CD4-positive, alpha-beta T cell (primary cell): ENCODE results near the gene MCM9. TPM values are rescaled to one million over a fixed set of nuclear protein-coding genes. Genes with fewer than 3 reads are reported as not detected.
"Not testable (repeated sequence)": the region's sequence is repeated elsewhere in the genome, so short reads cannot be mapped to it uniquely, and the experiment has no call there.

ENCODE experiments used
- ATAC-seq: fragments of 200-7000 bp; cut with Tn5 transposase; one replicate; pipeline ENCODE4 v1.10.0; 2022; ENCODE audit warnings: mild to moderate bottlenecking; ENCODE audit not compliant: poor library complexity
- CTCF ChIA-PET: fragments of 350-600 bp; sonication (Branson Sonifier 250); formaldehyde crosslinking; loops from one replicate; lab custom pipeline; 2021; ENCODE audit warnings: antibody characterized with exemption, inconsistent platforms; lab: Charles Lee
- POLR2A ChIA-PET: fragments of 350-600 bp; sonication (Branson Sonifier 250); formaldehyde crosslinking; loops from one replicate; lab custom pipeline; 2021; ENCODE audit warnings: antibody characterized with exemption, inconsistent platforms; lab: Charles Lee
- DNase-seq, 14 experiments: peaks; one replicate each; pipeline ENCODE4 v3.0.0-alpha.2; 2013 to 2020; ENCODE audit warnings: mixed read lengths in 2 of 14
- H3K27ac ChIP-seq, 2 donors: one replicate each; pipeline versions ENCODE4 v1.5.1 to v1.7.0; 2013; ENCODE audit warnings: low read length in 2 of 2, low read depth in 1 of 2, mild to moderate bottlenecking in 1 of 2
- H3K27me3 ChIP-seq, 2 experiments: 1 replicate in 1 of 2; 2 replicates in 1 of 2; pipeline versions ENCODE4 v1.6.1 to v1.7.0; 2013; ENCODE audit warnings: low read length in 2 of 2, control low read depth in 1 of 2, mild to moderate bottlenecking in 1 of 2, moderate library complexity in 1 of 2; ENCODE audit not compliant: insufficient read depth in 2 of 2, control insufficient read depth in 1 of 2
- H3K36me3 ChIP-seq: one replicate; pipeline ENCODE4 v1.6.1; 2013; ENCODE audit warnings: low read length, control low read depth; ENCODE audit not compliant: insufficient read depth
- H3K4me1 ChIP-seq: one replicate; pipeline ENCODE4 v1.6.1; 2013; ENCODE audit warnings: low read length, control low read depth; ENCODE audit not compliant: insufficient read depth
- H3K4me3 ChIP-seq: one replicate; pipeline ENCODE4 v1.5.1; 2013; ENCODE audit warnings: mild to moderate bottlenecking, low read length, moderate library complexity
- H3K9me3 ChIP-seq, 2 experiments: 1 replicate in 1 of 2; 2 replicates in 1 of 2; pipeline versions ENCODE4 v1.6.1 to v1.7.0; 2013; ENCODE audit warnings: low read length in 2 of 2, mild to moderate bottlenecking in 2 of 2, control low read depth in 1 of 2, moderate library complexity in 1 of 2; ENCODE audit not compliant: control insufficient read depth in 1 of 2, insufficient read depth in 1 of 2
- H3K27ac Mint-ChIP-seq: one replicate; pipeline ENCODE4 v1.8.0; 2020; ENCODE audit warnings: mixed read lengths
- H3K27me3 Mint-ChIP-seq: one replicate; pipeline ENCODE4 v1.8.0; 2021; ENCODE audit warnings: mixed read lengths
- H3K36me3 Mint-ChIP-seq: one replicate; pipeline ENCODE4 v1.8.0; 2021; ENCODE audit warnings: low read depth, mixed read lengths
- H3K4me1 Mint-ChIP-seq: one replicate; pipeline ENCODE4 v1.8.0; 2021; ENCODE audit warnings: low read depth, mixed read lengths
- H3K4me3 Mint-ChIP-seq: one replicate; pipeline ENCODE4 v1.8.0; 2020; ENCODE audit warnings: mild to moderate bottlenecking, mixed read lengths
- H3K9me3 Mint-ChIP-seq: one replicate; pipeline ENCODE4 v1.8.0; 2020; ENCODE audit warnings: mixed read lengths
- CTCF ChIP-seq: fragments of 200-600 bp; IDR thresholded peaks from one replicate; pipeline ENCODE4 v1.8.0; 2022; ENCODE audit warnings: antibody characterized with exemption, mild to moderate bottlenecking
- intact Hi-C, 2 experiments: fragments of 100-400 bp; cut with DNase I in 1 of 2; cut with micrococcal nuclease in 1 of 2; formaldehyde crosslinking; loops; one replicate each; pipeline versions ENCODE4 v1.15.1 to v1.9.0; 2023 to 2025; cut with DNase I, micrococcal nuclease
- total RNA-seq, 174 experiments: library from RNA in 2 of 174; stranded (reverse) in 2 of 174; gene quantifications; one replicate each; pipeline ENCODE4 v1.2.3 and lab custom pipeline; 2021 to 2026

Gene MCM9
- total RNA-seq, 2 experiments from 2014 or later, result 25.5 TPM

- CTCF ChIA-PET, result interaction anchor here (0.6 to 2.0 kb wide), 6 partner anchors 13 to 231 kb away, joined by 3 to 8 read pairs (median 4); partner anchors contain the start of gene ASF1A
- TF ChIP-seq CTCF, result peak; percentile 14
Observed at GRCh38 chr6:118796548-118796947, 138.4 kb downstream of the MCM9 start.

GRCh38 chr6:118791499-118791898, 143.5 kb downstream of the MCM9 start:
- no peak for ATAC-seq
- peaks cover 26% of the 10 kb centered on the region for H3K4me1 Mint-ChIP-seq
- POLR2A ChIA-PET, result no interaction called here
- Histone ChIP-seq H3K27me3 (no peaks in the 10 kb centered on the region), H3K36me3 (peaks cover 3% of the 10 kb centered on the region), H3K4me1 (peaks cover 36% of the 10 kb centered on the region), H3K4me3 (no peak overlapping the region), H3K9me3 (peaks cover 9 to 10% of the 10 kb centered on the region in 2 experiments), H3K27ac (no peak overlapping the region)
- no peak overlapping the region for H3K27ac Mint-ChIP-seq
- CTCF ChIA-PET, result interaction anchor here (1.6 kb wide), 1 partner anchor 9 kb away, joined by 8 read pairs; no protein-coding TSS in a partner anchor
- no peak for TF ChIP-seq CTCF
- no peak overlapping the region for H3K4me3 Mint-ChIP-seq
- H3K36me3 Mint-ChIP-seq, result peaks cover 23% of the 10 kb centered on the region
- H3K9me3 Mint-ChIP-seq, result peaks cover 2% of the 10 kb centered on the region
- H3K27me3 Mint-ChIP-seq, result no peaks in the 10 kb centered on the region
- intact Hi-C loops, result no loop called here
- DNase-seq, result no peak

More at GRCh38 chr6:118796548-118796947, 138.4 kb downstream of the MCM9 start:
- Mint-ChIP-seq H3K4me1 (peaks cover 49% of the 10 kb centered on the region), H3K36me3 (peaks cover 35% of the 10 kb centered on the region), H3K4me3 (peak overlapping the region; percentile 74), H3K27ac (peak overlapping the region; percentile 98)
- H3K27me3 Mint-ChIP-seq, H3K4me3 ChIP-seq, H3K36me3 ChIP-seq, H3K9me3 Mint-ChIP-seq, intact Hi-C loops, H3K27me3 ChIP-seq: not testable (repeated sequence)
- peak; percentile 70 to 95 (median 83) for DNase-seq
- Histone ChIP-seq H3K4me1 (peaks cover 33% of the 10 kb centered on the region), H3K9me3 (peaks cover 10 to 11% of the 10 kb centered on the region in 2 experiments), H3K27ac (peak overlapping the region; percentile 7 to 58)
- peak; percentile 59 for ATAC-seq
- POLR2A ChIA-PET, result interaction anchor here (0.5 to 2.3 kb wide), 11 partner anchors 9 to 236 kb away, joined by 3 to 13 read pairs (median 6); partner anchors contain the start of genes ASF1A and CEP85L

GRCh38 chr6:118789954-118790353, 145.0 kb downstream of the MCM9 start:
- H3K4me1 Mint-ChIP-seq, result peaks cover 16% of the 10 kb centered on the region
- Histone ChIP-seq H3K27ac (no peak overlapping the region), H3K4me1 (peaks cover 24% of the 10 kb centered on the region), H3K27me3 (no peaks in the 10 kb centered on the region), H3K9me3 (peaks cover 0 to under 1% of the 10 kb centered on the region in 2 experiments), H3K36me3 (peaks cover 3% of the 10 kb centered on the region), H3K4me3 (no peak overlapping the region)
- H3K9me3 Mint-ChIP-seq, result no peaks in the 10 kb centered on the region
- POLR2A ChIA-PET, result interaction anchor here (1.0 kb wide), 1 partner anchor 80 kb away, joined by 6 read pairs; no protein-coding TSS in a partner anchor
- ATAC-seq (no peak), DNase-seq (no peak)
- CTCF ChIA-PET, result interaction anchor here (1.6 kb wide), 1 partner anchor 11 kb away, joined by 8 read pairs; no protein-coding TSS in a partner anchor
- H3K36me3 Mint-ChIP-seq, result peaks cover 8% of the 10 kb centered on the region
- no peaks in the 10 kb centered on the region for H3K27me3 Mint-ChIP-seq
- no peak overlapping the region for H3K4me3 Mint-ChIP-seq
- no peak for TF ChIP-seq CTCF
- intact Hi-C loops, result no loop called here
- no peak overlapping the region for H3K27ac Mint-ChIP-seq
